SJSA1 (cell line): ENCODE data around the gene CRYGA. TPM values are rescaled to one million over a fixed set of nuclear protein-coding genes. Genes with fewer than 3 reads are reported as not detected.
"Not testable (repeated sequence)": the region's sequence is repeated elsewhere in the genome, so short reads cannot be mapped to it uniquely, and the experiment has no call there.

ENCODE experiments used
- DNase-seq, 2 experiments: peaks; one replicate each; pipeline ENCODE4 v3.0.0-alpha.2; 2015 to 2020; ENCODE audit warnings: low spot score in 2 of 2, low read depth in 1 of 2
- H3K27ac ChIP-seq: fragments of 250-450 bp; sonication (Bioruptor Pico); 2 replicates; pipeline ENCODE4 v1.5.1; 2020; ENCODE audit warnings: mild to moderate bottlenecking, moderate library complexity
- H3K27me3 ChIP-seq: fragments of 250-450 bp; sonication (Bioruptor Pico); replicated peaks from 2 replicates; pipeline ENCODE4 v1.5.1; 2020; ENCODE audit warnings: mild to moderate bottlenecking, moderate library complexity
- H3K36me3 ChIP-seq: fragments of 250-450 bp; sonication (Bioruptor Pico); 2 replicates; pipeline ENCODE4 v1.5.1; 2020; ENCODE audit warnings: mild to moderate bottlenecking
- H3K4me1 ChIP-seq: fragments of 250-450 bp; sonication (Bioruptor Pico); replicated peaks from 2 replicates; pipeline ENCODE4 v1.6.1; 2021; ENCODE audit warnings: mild to moderate bottlenecking
- H3K4me3 ChIP-seq: fragments of 250-450 bp; sonication (Bioruptor Pico); 2 replicates; pipeline ENCODE4 v1.5.1; 2020; ENCODE audit warnings: mild to moderate bottlenecking
- H3K9me3 ChIP-seq: fragments of 250-450 bp; sonication (Bioruptor Pico); replicated peaks from 2 replicates; pipeline ENCODE4 v1.5.1; 2020; ENCODE audit warnings: mild to moderate bottlenecking
- total RNA-seq: library from RNA; depleted of rRNA; stranded (reverse); fragments of >200 nt; shearing (Covaris generic); gene quantifications from 2 replicates; pipeline ENCODE4 v1.2.3, GENCODE V29; 2014; rRNA removed

Gene CRYGA
- total RNA-seq, 1 experiment from 2014 or later, result not detected

- no peak for DNase-seq
- Histone ChIP-seq H3K27ac (no peak overlapping the region), H3K36me3 (no peaks in the 10 kb centered on the region)
These were observed 36.3 kb downstream of the CRYGA start for GRCh38 chr2:208127090-208127489.

GRCh38 chr2:208125251-208125650 lies 38.1 kb downstream of the CRYGA start:
- no peaks in the 10 kb centered on the region for H3K4me1 ChIP-seq
- no peaks in the 10 kb centered on the region for H3K9me3 ChIP-seq
- H3K4me3 ChIP-seq, result no peak overlapping the region
- H3K36me3 ChIP-seq, result no peaks in the 10 kb centered on the region
- DNase-seq, result no peak
- H3K27ac ChIP-seq, result no peak overlapping the region
- H3K27me3 ChIP-seq, result no peaks in the 10 kb centered on the region

More at GRCh38 chr2:208127090-208127489, 36.3 kb downstream of the CRYGA start:
- H3K9me3 ChIP-seq, result no peaks in the 10 kb centered on the region
- H3K4me3 ChIP-seq, result no peak overlapping the region
- no peaks in the 10 kb centered on the region for H3K4me1 ChIP-seq
- no peaks in the 10 kb centered on the region for H3K27me3 ChIP-seq

GRCh38 chr2:208124013-208124715 lies 39.2 kb downstream of the CRYGA start, which contains the start of gene CRYGD:
Gene CRYGD, minus strand, starts transcription at chr2:208124524. Its CDS starts 51 bp downstream, at chr2:208124473.
- not testable (repeated sequence) for H3K4me3 ChIP-seq, H3K36me3 ChIP-seq, H3K27ac ChIP-seq, H3K4me1 ChIP-seq, DNase-seq, H3K9me3 ChIP-seq, H3K27me3 ChIP-seq

- no peak for DNase-seq
- H3K27ac ChIP-seq, result no peak overlapping the region
- H3K27me3 ChIP-seq, result no peaks in the 10 kb centered on the region
- no peaks in the 10 kb centered on the region for H3K9me3 ChIP-seq
- H3K4me1 ChIP-seq, result no peaks in the 10 kb centered on the region
- H3K4me3 ChIP-seq, result no peak overlapping the region
- no peaks in the 10 kb centered on the region for H3K36me3 ChIP-seq
These were observed 41.1 kb downstream of the CRYGA start for GRCh38 chr2:208122248-208122647.

GRCh38 chr2:208118918-208119317 lies 44.5 kb downstream of the CRYGA start:
- H3K4me3 ChIP-seq, result no peak overlapping the region
- no peaks in the 10 kb centered on the region for H3K36me3 ChIP-seq
- no peaks in the 10 kb centered on the region for H3K9me3 ChIP-seq
- no peak for DNase-seq
- no peaks in the 10 kb centered on the region for H3K4me1 ChIP-seq
- no peak overlapping the region for H3K27ac ChIP-seq
- no peaks in the 10 kb centered on the region for H3K27me3 ChIP-seq

GRCh38 chr2:208117390-208117789 lies 46.0 kb downstream of the CRYGA start:
- not testable (repeated sequence) for H3K4me1 ChIP-seq, DNase-seq, H3K9me3 ChIP-seq, H3K27me3 ChIP-seq, H3K36me3 ChIP-seq, H3K4me3 ChIP-seq, H3K27ac ChIP-seq

GRCh38 chr2:208112969-208113368 lies 50.4 kb downstream of the CRYGA start:
- Histone ChIP-seq H3K27ac (no peak overlapping the region), H3K4me3 (no peak overlapping the region), H3K36me3 (no peaks in the 10 kb centered on the region), H3K4me1 (no peaks in the 10 kb centered on the region), H3K27me3 (no peaks in the 10 kb centered on the region), H3K9me3 (no peaks in the 10 kb centered on the region)
- DNase-seq, result no peak

- H3K9me3 ChIP-seq, H3K4me1 ChIP-seq, DNase-seq, H3K27me3 ChIP-seq, H3K36me3 ChIP-seq, H3K27ac ChIP-seq, H3K4me3 ChIP-seq: not testable (repeated sequence)
These were observed 51.1 kb downstream of the CRYGA start for GRCh38 chr2:208112273-208112745.

Other genes starting within 250 kb of the CRYGA start
- 2.0 and 5.8 TPM in 2 replicates for gene PLEKHM3, start 138.1 kb downstream of the CRYGA start, total RNA-seq
- not detected in 2 replicates for gene CRYGD, start 39.1 kb downstream of the CRYGA start, total RNA-seq
- not detected in 2 replicates for gene CRYGC, start 33.8 kb downstream of the CRYGA start, total RNA-seq
- gene CRYGB, start 17.4 kb downstream of the CRYGA start, total RNA-seq, result not detected in 2 replicates
- not detected in 2 replicates for gene C2orf80, start 26.4 kb upstream of the CRYGA start, total RNA-seq
- gene IDH1, start 91.5 kb upstream of the CRYGA start, total RNA-seq, result 79.7 and 86.4 TPM in 2 replicates
- gene PIKFYVE, start 102.7 kb upstream of the CRYGA start, total RNA-seq, result 17.9 and 27.3 TPM in 2 replicates
- gene PTH2R, start 243.2 kb upstream of the CRYGA start, total RNA-seq, result not detected in 2 replicates